ENCODE measurements around the gene AJM1. TPM values are rescaled to one million over a fixed set of nuclear protein-coding genes. Genes with fewer than 3 reads are reported as not detected.
A peak's percentile ranks its signal among the peaks of the same experiment; 100 is the strongest.
"Not testable (repeated sequence)": the region's sequence is repeated elsewhere in the genome, so short reads cannot be mapped to it uniquely, and the experiment has no call there.

The AJM1 gene
- 1 to 10 TPM; 1.7 to 2.8 (median 2.6) TPM for total RNA-seq
- long read RNA-seq, result 0 reads

- H3K27me3 ChIP-seq; H3K36me3 ChIP-seq; intact Hi-C loops (cut with DNase I); H3K9me3 ChIP-seq: not testable (repeated sequence)
- DNase-seq (peak in 1 of 3 donors; percentile 69), ATAC-seq (peak; percentile 56 to 68 (median 68))
- TF ChIP-seq CTCF (IDR thresholded peaks at IDR 0.05), result peak; percentile 72 to 89 (median 82)
- peaks cover 0 to 28% (median 6%) of the 10 kb centered on the region in 4 donors for H3K4me1 ChIP-seq
- 0% methylated on average over 14 of the region's 27 CpGs for WGBS (ENCODE audit: insufficient coverage, low coverage, low lambda C conversion rate, missing lambda C conversion rate)
- H3K27ac ChIP-seq, result peak within 1 kb of the TSS in 1 of 3 donors; percentile 51
- peak within 1 kb of the TSS; percentile 39 to 44 (median 41) for H3K4me3 ChIP-seq
These were observed at the start of gene AJM1 for GRCh38 chr9:136842380-136842948. Gene AJM1, plus strand, starts transcription at chr9:136842478. Its CDS starts 1,937 bp downstream, at chr9:136844415.

- intact Hi-C loops (cut with DNase I), result no loop called here
- no peak overlapping the region for H3K4me3 ChIP-seq
- no peak for ATAC-seq
These were observed 49.0 kb upstream of the AJM1 start for GRCh38 chr9:136793086-136793946.

GRCh38 chr9:136794281-136794999, 47.8 kb upstream of the AJM1 start:
- intact Hi-C loops (cut with DNase I), result no loop called here

More at GRCh38 chr9:136793086-136793946, 49.0 kb upstream of the AJM1 start:
- Histone ChIP-seq H3K36me3 (no peaks in the 10 kb centered on the region), H3K9me3 (no peaks in the 10 kb centered on the region), H3K27ac (no peak overlapping the region), H3K4me1 (peaks cover 0 to 25% (median 11%) of the 10 kb centered on the region in 4 donors), H3K27me3 (no peaks in the 10 kb centered on the region)
- no peak for TF ChIP-seq POLR2A (IDR thresholded peaks at IDR 0.05)
- TF ChIP-seq CTCF (IDR thresholded peaks at IDR 0.05), result no peak
- 88% methylated on average over 5 of the region's 17 CpGs for WGBS (ENCODE audit: insufficient coverage, low coverage, low lambda C conversion rate, missing lambda C conversion rate)
- DNase-seq, result no peak

More at GRCh38 chr9:136794281-136794999, 47.8 kb upstream of the AJM1 start:
- H3K9me3 ChIP-seq, result no peaks in the 10 kb centered on the region
- no peaks in the 10 kb centered on the region for H3K27me3 ChIP-seq
- H3K4me1 ChIP-seq, result peaks cover 0 to 31% (median 15%) of the 10 kb centered on the region in 4 donors
- no peak for ATAC-seq
- no peak for DNase-seq
- TF ChIP-seq CTCF (IDR thresholded peaks at IDR 0.05) (no peak), POLR2A (IDR thresholded peaks at IDR 0.05) (no peak)
- no peaks in the 10 kb centered on the region for H3K36me3 ChIP-seq
- no peak overlapping the region for H3K4me3 ChIP-seq
- 49% methylated on average over 4 of the region's 14 CpGs for WGBS (ENCODE audit: insufficient coverage, low coverage, low lambda C conversion rate, missing lambda C conversion rate)
- H3K27ac ChIP-seq, result no peak overlapping the region
